ENCODE data around the gene UBAC2.

Gene UBAC2

GRCh38 chr13:99422586-99423220 lies 222.0 kb downstream of the UBAC2 start:
- Histone ChIP-seq H3K9me3 (ENCODE audit: control insufficient read depth, low read length) (no peaks in the 10 kb centered on the region), H3K27me3 (ENCODE audit: control insufficient read depth, insufficient read depth, low read length) (no peaks in the 10 kb centered on the region), H3K9ac (ENCODE audit: low read length) (no peak overlapping the region), H3K36me3 (ENCODE audit: control insufficient read depth, insufficient read depth, low read length) (no peaks in the 10 kb centered on the region), H3K4me3 (ENCODE audit: low read length) (no peak overlapping the region), H3K4me1 (ENCODE audit: control insufficient read depth, insufficient read depth, low read length) (no peaks in the 10 kb centered on the region)

DNA sequence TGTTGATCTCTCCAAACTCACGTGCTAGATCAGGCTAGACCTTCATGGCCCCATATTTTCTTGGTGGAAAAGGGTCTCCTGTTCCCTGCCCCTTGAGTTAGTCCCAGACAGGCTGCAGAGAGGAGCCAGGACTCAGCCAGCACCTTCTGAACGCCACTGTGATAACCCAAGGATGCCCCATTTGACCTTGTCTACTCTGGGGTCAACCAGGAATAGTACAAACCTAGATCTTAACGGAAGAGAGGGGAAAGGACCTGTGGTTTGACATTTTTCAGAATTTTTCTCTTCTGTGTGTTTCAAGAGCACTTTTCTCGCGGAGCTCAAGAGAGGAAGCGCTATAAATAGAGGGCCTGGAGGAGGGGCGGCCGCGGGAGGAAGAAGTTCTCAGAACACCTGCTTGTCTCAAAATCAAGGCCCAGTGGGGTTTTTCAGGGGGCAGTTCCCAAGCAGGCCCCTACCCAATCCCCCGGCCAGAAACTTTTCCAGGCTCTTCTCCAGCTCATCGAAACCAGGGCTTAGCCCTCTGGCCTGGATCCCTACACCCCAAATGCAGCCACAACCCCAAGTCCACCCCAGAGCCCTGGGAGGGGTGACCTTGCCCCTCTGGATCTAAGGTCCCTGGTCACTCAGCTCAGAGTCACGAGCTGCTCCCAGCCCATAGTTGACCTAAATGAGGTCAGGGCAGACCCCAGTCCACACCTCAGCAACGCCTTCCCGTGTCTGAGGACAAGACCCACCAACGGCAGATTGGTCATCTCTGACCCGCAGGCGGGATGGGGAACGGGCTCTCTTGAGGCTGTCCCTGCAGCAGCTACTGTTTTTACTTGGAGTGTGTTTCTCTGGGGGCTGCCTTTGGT lies 225.1 kb downstream of the UBAC2 start:
- H3K4me3 ChIP-seq (ENCODE audit: low read length), result no peak overlapping the region
- no peaks in the 10 kb centered on the region for H3K36me3 ChIP-seq (ENCODE audit: control insufficient read depth, insufficient read depth, low read length)
- H3K27me3 ChIP-seq (ENCODE audit: control insufficient read depth, insufficient read depth, low read length), result no peaks in the 10 kb centered on the region
- no peaks in the 10 kb centered on the region for H3K4me1 ChIP-seq (ENCODE audit: control insufficient read depth, insufficient read depth, low read length)
- H3K9ac ChIP-seq (ENCODE audit: low read length), result no peak overlapping the region
- no peaks in the 10 kb centered on the region for H3K9me3 ChIP-seq (ENCODE audit: control insufficient read depth, low read length)

- no peaks in the 10 kb centered on the region for H3K4me1 ChIP-seq (ENCODE audit: control insufficient read depth, insufficient read depth, low read length)
- no peaks in the 10 kb centered on the region for H3K27me3 ChIP-seq (ENCODE audit: control insufficient read depth, insufficient read depth, low read length)
- H3K9ac ChIP-seq (ENCODE audit: low read length), result no peak overlapping the region
- no peaks in the 10 kb centered on the region for H3K9me3 ChIP-seq (ENCODE audit: control insufficient read depth, low read length)
- H3K4me3 ChIP-seq (ENCODE audit: low read length), result no peak overlapping the region
- H3K36me3 ChIP-seq (ENCODE audit: control insufficient read depth, insufficient read depth, low read length), result no peaks in the 10 kb centered on the region
These were observed 225.8 kb downstream of the UBAC2 start for GRCh38 chr13:99426426-99426825.

DNA sequence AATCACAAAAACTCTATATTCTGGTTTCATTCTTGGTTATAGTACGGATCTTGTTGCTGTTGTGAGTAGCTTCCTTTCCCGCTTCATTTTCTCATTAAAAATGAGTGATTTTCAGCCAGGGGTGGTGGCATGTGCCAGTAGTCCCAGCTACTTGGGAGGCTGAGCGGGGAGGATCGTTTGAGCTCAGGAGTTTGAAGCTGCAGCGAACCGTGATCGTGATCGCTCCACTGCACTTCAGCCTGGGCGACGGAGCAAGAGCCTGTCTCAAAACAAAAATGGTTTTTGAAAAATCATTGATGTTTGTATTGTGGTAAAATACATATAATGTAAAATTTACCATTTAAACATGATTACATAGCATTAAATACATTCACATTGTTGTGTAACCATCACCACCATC lies 229.0 kb downstream of the UBAC2 start:
- Histone ChIP-seq H3K4me3 (ENCODE audit: low read length) (no peak overlapping the region), H3K27me3 (ENCODE audit: control insufficient read depth, insufficient read depth, low read length) (peaks cover 3% of the 10 kb centered on the region), H3K4me1 (ENCODE audit: control insufficient read depth, insufficient read depth, low read length) (no peaks in the 10 kb centered on the region), H3K9ac (ENCODE audit: low read length) (no peak overlapping the region), H3K36me3 (ENCODE audit: control insufficient read depth, insufficient read depth, low read length) (no peaks in the 10 kb centered on the region), H3K9me3 (ENCODE audit: control insufficient read depth, low read length) (no peaks in the 10 kb centered on the region)

DNA sequence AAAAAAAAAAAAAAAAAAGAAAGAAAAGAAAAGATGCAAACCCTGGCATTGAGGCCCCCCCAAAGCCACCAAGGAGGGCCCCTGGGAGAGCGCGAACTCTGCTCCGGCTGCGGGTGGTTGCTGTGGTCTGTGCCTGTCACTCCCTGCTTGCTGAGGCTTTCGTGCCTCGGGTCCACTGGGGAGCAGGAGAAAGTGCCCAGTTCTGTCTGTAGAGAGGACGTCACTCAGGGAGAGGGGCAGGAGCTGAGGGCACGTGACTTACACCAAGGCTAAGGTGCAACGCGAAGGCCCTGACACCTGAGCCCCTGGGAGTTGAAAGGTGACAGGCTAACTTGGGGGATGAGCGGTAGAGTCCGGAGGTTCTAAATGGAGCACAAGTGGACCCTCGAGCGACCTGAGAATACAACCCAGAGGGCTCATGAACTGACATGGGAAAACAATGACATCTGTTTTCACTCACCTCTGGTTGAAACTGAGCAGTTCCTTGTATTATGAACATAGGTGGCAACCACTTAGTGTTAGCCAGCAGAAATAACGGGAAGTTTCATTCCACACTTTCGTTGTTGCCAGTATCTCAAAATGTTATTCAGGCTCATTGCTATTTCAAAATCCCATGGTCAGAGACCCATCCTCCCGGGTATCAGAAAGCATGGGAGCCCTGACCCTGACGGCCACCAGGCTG lies 231.4 kb downstream of the UBAC2 start:
- H3K9me3 ChIP-seq (ENCODE audit: control insufficient read depth, low read length), result no peaks in the 10 kb centered on the region
- H3K36me3 ChIP-seq (ENCODE audit: control insufficient read depth, insufficient read depth, low read length), result no peaks in the 10 kb centered on the region
- no peak overlapping the region for H3K9ac ChIP-seq (ENCODE audit: low read length)
- H3K4me3 ChIP-seq (ENCODE audit: low read length), result no peak overlapping the region
- peaks cover 3% of the 10 kb centered on the region for H3K27me3 ChIP-seq (ENCODE audit: control insufficient read depth, insufficient read depth, low read length)
- peaks cover 3% of the 10 kb centered on the region for H3K4me1 ChIP-seq (ENCODE audit: control insufficient read depth, insufficient read depth, low read length)

DNA sequence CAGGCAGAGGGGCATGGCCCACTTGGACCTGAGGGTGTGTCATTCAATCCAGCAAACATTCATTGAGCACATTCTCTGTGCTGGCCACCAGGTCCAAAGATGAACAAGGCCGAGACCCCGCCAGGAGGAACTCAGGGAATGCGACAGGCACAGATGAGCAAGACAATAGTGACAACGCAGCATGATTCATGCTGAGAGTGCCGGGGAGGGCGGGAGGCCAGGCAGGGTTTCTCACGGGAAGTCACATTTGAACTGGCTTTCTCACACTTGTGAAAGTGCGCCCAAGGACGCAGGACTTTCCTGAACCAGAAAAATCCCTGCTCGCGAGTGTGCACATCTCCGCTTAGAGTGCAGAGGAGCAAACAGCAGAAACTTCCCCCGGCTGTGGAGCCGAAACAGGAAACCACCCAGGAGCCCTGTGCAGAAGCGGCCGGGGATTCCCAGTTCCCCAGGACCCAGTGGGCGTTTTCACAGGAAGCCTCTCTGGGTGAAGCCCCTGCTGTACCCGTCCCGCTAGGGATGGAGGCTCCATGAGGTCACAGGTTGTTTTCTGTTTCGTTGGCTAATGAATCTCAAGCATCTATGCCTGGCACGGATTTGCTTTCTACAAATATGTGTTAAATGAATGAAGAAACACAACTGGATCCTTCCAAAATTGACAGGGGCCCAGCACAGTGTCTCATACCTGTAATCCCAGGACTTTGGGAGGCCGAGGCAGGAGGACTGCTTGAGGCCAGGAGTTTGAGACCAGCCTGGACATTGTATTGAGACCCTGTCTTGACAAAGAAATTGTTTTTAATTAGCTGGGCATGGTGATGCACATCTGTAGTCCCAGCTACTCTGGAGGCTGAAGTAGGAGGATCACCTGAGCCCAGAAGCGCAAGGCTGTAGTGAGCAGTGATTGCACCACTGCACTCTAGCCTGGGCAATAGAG lies 232.2 kb downstream of the UBAC2 start:
- Histone ChIP-seq H3K4me3 (ENCODE audit: low read length) (no peak overlapping the region), H3K36me3 (ENCODE audit: control insufficient read depth, insufficient read depth, low read length) (no peaks in the 10 kb centered on the region), H3K9ac (ENCODE audit: low read length) (no peak overlapping the region), H3K27me3 (ENCODE audit: control insufficient read depth, insufficient read depth, low read length) (peaks cover 3% of the 10 kb centered on the region), H3K9me3 (ENCODE audit: control insufficient read depth, low read length) (no peaks in the 10 kb centered on the region), H3K4me1 (ENCODE audit: control insufficient read depth, insufficient read depth, low read length) (peaks cover 3% of the 10 kb centered on the region)

DNA sequence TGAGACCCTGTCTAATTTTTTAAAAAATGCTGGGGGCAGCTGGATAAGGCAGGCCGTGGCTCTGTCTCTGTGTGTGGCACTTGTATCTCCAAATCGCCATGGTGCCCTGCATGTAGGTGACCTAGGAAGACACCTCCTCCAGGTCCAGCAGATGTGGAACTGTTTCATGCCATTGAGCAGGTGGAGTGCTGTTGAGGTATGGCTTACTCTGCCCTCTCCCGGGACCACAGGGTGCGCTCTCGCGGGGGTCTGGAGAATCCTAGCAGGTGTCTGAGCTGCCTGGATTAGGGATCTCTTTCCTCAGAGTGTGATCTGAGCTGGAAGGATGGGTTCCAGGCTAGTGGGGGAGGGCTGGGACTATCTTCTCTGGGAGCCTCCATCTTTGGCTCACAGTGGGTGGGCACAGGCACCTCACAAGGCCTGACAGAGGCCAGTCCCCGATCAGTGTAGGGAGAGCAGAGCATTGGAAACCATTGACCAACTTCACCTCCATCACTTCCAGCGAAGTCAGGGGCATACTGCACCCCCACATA lies 233.0 kb downstream of the UBAC2 start:
- no peaks in the 10 kb centered on the region for H3K9me3 ChIP-seq (ENCODE audit: control insufficient read depth, low read length)
- H3K36me3 ChIP-seq (ENCODE audit: control insufficient read depth, insufficient read depth, low read length), result no peaks in the 10 kb centered on the region
- peaks cover 3% of the 10 kb centered on the region for H3K4me1 ChIP-seq (ENCODE audit: control insufficient read depth, insufficient read depth, low read length)
- no peak overlapping the region for H3K9ac ChIP-seq (ENCODE audit: low read length)
- H3K4me3 ChIP-seq (ENCODE audit: low read length), result no peak overlapping the region
- peaks cover 3% of the 10 kb centered on the region for H3K27me3 ChIP-seq (ENCODE audit: control insufficient read depth, insufficient read depth, low read length)

DNA sequence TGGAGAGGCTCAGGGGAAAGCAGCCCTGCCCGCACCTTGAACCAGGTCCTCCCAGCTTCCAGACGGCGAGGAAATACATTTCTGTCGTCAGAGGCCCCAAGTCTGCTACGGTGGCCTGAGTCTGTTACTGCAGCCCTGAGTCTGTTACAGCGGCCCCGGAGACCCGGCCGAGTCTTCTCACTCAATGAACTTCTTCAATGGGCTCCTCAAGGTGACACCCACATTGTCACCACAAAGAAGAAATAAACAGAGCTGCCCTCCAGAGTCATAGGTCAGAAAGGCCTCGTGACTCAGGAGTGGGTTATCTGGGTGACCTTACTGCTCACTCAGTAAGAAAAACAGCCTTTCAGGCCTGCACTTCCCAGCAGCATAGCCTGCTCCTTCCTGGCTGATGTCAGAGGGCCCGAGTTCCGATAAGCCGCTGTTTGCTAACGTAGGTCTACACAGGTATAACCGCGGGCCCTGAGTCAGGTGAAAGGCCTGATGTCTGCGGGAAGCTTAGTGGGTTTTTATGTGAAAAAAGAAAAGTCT lies 233.7 kb downstream of the UBAC2 start:
- Histone ChIP-seq H3K9me3 (ENCODE audit: control insufficient read depth, low read length) (no peaks in the 10 kb centered on the region), H3K4me3 (ENCODE audit: low read length) (no peak overlapping the region), H3K36me3 (ENCODE audit: control insufficient read depth, insufficient read depth, low read length) (no peaks in the 10 kb centered on the region), H3K4me1 (ENCODE audit: control insufficient read depth, insufficient read depth, low read length) (peaks cover 3% of the 10 kb centered on the region), H3K27me3 (ENCODE audit: control insufficient read depth, insufficient read depth, low read length) (peaks cover 8% of the 10 kb centered on the region), H3K9ac (ENCODE audit: low read length) (no peak overlapping the region)

GRCh38 chr13:99435116-99435515 lies 234.5 kb downstream of the UBAC2 start:
- no peak overlapping the region for H3K9ac ChIP-seq (ENCODE audit: low read length)
- H3K36me3 ChIP-seq (ENCODE audit: control insufficient read depth, insufficient read depth, low read length), result no peaks in the 10 kb centered on the region
- peaks cover 10% of the 10 kb centered on the region for H3K27me3 ChIP-seq (ENCODE audit: control insufficient read depth, insufficient read depth, low read length)
- H3K4me1 ChIP-seq (ENCODE audit: control insufficient read depth, insufficient read depth, low read length), result peaks cover 3% of the 10 kb centered on the region
- no peak overlapping the region for H3K4me3 ChIP-seq (ENCODE audit: low read length)
- H3K9me3 ChIP-seq (ENCODE audit: control insufficient read depth, low read length), result no peaks in the 10 kb centered on the region

DNA sequence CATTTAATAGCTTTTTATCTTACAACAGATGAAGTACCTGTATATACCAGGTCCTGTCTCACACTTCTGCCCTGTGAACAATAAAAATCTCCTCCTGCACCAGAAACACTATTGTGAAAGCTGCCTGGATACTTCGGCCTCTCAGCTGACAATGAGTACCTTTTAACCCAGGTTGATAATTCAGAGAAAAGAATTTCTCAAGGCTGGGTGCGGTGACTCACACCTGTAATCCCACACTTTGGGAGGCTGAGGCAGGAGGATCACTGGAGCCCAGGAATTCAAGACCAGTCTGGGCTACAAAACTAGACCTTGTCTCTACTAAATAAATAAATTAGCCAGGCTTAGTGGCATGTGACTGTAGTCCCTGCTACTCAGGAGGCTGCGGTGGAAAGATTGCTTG lies 235.3 kb downstream of the UBAC2 start:
- Histone ChIP-seq H3K9ac (ENCODE audit: low read length) (no peak overlapping the region), H3K4me3 (ENCODE audit: low read length) (no peak overlapping the region), H3K4me1 (ENCODE audit: control insufficient read depth, insufficient read depth, low read length) (peaks cover 3% of the 10 kb centered on the region), H3K9me3 (ENCODE audit: control insufficient read depth, low read length) (no peaks in the 10 kb centered on the region), H3K27me3 (ENCODE audit: control insufficient read depth, insufficient read depth, low read length) (peaks cover 10% of the 10 kb centered on the region), H3K36me3 (ENCODE audit: control insufficient read depth, insufficient read depth, low read length) (no peaks in the 10 kb centered on the region)
